Ovary (tissue), 3 donors: ENCODE measurements around the gene VPS26A.

Experiments used
- CTCF ChIP-seq, 3 donors: fragments of 450-650 bp in 2 of 3; fragments of 200-600 bp in 1 of 3; IDR thresholded peaks; one replicate each; pipeline versions ENCODE4 v1.5.1 to v1.8.0; 2016 to 2022; ENCODE audit warnings: antibody characterized with exemption in 3 of 3, mild to moderate bottlenecking in 1 of 3
- EP300 ChIP-seq: sonication (generic); formaldehyde crosslinking; IDR thresholded peaks from one replicate; pipeline ENCODE4 v1.6.1; 2017; ENCODE audit warnings: antibody characterized with exemption
- donor health status: DM: no; HTN: no; CAD: no.

- TF ChIP-seq CTCF (IDR thresholded peaks at IDR 0.05) (no peak), EP300 (no peak)
Measured at GRCh38 chr10:69088471-69088769, 35.6 kb upstream of the VPS26A start.
